ENCODE measurements around the gene PLPPR2. TPM values are rescaled to one million over a fixed set of nuclear protein-coding genes. Genes with fewer than 3 reads are reported as not detected.

Gene PLPPR2
- polyA plus RNA-seq, 1 donor: 17.8 TPM

DNA sequence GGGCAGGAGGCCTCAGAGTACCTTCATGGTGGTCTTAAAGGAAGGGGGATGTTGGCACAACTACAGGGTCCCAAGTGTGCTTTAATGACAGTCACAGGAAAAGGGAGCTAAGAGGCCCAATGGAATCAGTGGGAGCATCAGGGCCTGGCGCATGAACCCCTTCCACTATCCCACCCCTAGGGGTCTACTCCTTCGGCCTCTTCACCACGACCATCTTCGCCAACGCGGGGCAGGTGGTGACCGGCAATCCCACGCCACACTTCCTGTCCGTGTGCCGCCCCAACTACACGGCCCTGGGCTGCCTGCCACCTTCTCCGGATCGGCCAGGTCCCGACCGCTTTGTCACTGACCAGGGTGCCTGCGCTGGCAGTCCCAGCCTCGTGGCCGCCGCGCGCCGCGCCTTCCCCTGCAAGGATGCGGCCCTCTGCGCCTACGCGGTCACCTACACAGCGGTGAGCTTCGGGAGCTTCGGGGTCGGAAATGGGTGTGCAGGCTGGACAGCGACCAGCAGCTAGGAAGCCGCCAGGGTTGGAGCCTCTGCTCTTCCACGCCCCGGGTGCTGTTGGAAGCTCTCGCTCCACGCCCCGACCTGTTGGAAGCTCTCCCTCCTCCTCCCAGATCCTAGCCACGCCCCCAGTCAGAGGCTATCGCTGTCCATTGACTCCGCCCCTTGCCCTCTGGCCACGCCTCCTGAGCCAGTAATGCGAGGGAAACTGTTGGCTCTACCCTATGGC, 6.0 kb downstream of the PLPPR2 start:
- peaks cover 15% of the 10 kb centered on the region for H3K36me3 ChIP-seq (ENCODE audit: control insufficient read depth, insufficient read depth, low read length)
- H3K4me3 ChIP-seq (ENCODE audit: low read length): peak overlapping the region; percentile 33
- peaks cover 21% of the 10 kb centered on the region for H3K4me1 ChIP-seq (ENCODE audit: control insufficient read depth, insufficient read depth, low read length)
- peak overlapping the region; percentile 45 for H3K27ac ChIP-seq (ENCODE audit: low read length)
- no CpG with 5 or more reads among the region's 43 CpGs for WGBS (ENCODE audit: insufficient coverage, low lambda C conversion rate)
- DNase-seq: peak; percentile 81 to 88
- H3K27me3 ChIP-seq (ENCODE audit: control insufficient read depth, insufficient read depth, low read length): no peaks in the 10 kb centered on the region
- no peaks in the 10 kb centered on the region for H3K9me3 ChIP-seq (ENCODE audit: control insufficient read depth, low read depth, low read length)

DNA sequence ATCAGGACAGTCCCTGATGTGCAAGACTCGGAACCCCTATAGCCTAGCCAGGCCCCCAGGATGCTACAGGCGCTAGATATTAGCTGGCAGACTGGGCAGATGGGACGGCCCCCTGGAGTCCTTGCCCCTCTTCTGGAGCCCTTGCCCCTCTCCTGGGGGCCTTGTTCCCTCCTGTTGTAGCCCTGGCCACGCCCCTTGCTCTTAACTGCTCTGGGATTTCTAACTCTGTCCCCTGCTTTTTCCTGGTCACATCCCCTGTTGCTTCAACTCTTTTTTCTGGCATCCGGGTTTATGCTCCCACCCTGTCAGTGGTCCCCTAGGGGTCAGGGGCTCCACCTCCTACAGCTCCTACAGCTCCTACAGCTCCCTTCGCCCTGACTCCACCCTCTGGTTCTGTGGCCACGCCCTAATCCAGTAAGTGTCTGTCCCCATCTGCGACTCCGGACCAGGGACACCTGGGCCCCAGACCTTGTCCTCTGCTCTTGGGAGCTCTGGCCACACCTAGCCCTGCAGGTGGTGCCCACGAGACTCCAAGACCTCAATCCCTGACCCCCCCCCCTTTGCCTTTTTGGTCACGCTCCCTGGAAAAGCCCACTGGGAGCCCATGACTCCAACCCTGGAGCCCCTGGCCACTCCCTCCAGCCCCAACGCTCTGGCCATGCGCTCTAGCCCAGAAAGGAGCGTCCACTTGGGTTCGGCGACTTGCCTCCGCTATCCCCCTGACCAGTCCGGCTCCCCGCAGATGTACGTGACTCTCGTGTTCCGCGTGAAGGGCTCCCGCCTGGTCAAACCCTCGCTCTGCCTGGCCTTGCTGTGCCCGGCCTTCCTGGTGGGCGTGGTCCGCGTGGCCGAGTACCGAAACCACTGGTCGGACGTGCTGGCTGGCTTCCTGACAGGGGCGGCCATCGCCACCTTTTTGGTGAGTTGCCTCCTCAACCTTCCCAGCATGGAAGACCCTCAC, 6.8 kb downstream of the PLPPR2 start:
- no peaks in the 10 kb centered on the region for H3K9me3 ChIP-seq (ENCODE audit: control insufficient read depth, low read depth, low read length)

DNA sequence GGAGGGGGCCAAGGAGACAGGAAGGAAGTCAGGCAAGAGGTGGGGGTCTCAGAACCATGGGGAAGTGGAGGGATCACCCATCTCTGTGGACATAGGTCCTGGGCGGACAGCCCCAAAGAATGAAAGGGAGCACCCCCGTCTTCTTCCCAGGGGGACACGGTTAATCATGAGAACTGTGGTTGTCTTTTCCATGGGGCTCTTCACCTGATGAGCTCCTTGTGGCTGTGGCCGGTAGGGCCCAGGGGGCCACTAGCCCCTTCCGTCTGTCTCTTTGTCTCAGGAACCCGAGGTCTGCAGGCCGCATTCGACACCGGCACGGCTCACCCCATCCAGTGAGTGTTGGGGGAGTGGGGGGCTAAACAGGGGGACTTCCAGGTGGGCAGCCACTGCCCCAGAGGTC, 8.6 kb downstream of the PLPPR2 start:
- peaks cover 19% of the 10 kb centered on the region for H3K36me3 ChIP-seq (ENCODE audit: control insufficient read depth, insufficient read depth, low read length)

More for the DNA sequence above, 6.8 kb downstream of the PLPPR2 start:
- whole genome bisulfite sequencing (ENCODE audit: insufficient coverage, low lambda C conversion rate): no CpG with 5 or more reads among the region's 35 CpGs
- Histone ChIP-seq H3K27me3 (ENCODE audit: control insufficient read depth, insufficient read depth, low read length) (no peaks in the 10 kb centered on the region), H3K4me1 (ENCODE audit: control insufficient read depth, insufficient read depth, low read length) (peaks cover 21% of the 10 kb centered on the region), H3K36me3 (ENCODE audit: control insufficient read depth, insufficient read depth, low read length) (peaks cover 15% of the 10 kb centered on the region), H3K4me3 (ENCODE audit: low read length) (peak overlapping the region; percentile 33), H3K27ac (ENCODE audit: low read length) (peak overlapping the region; percentile 45)
- peak in 1 of 2 donors; percentile 81 for DNase-seq

DNA sequence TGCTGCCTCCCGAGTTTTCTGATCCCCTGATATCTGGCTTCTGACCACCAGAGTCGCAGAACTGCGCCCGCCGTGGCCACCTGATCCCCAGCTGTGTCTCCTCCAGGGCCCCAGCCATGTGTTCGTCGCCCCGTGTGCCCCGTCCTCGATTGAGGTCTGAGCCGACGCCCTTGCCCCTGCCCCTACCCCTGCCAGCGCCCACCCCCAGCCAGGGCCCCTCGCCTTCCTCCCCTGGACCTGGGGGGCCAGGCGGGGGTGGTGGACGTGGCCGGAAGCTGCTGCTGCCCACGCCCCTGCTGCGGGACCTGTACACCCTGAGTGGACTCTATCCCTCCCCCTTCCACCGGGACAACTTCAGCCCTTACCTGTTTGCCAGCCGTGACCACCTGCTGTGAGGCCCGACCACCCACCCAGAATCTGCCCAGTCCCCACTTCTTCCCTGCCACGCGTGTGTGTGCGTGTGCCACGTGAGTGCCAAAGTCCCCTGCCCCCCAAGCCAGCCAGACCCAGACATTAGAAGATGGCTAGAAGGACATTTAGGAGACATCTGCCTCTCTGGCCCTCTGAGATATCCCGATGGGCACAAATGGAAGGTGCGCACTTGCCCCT, 9.2 kb downstream of the PLPPR2 start:
- Histone ChIP-seq H3K9me3 (ENCODE audit: control insufficient read depth, low read depth, low read length) (no peaks in the 10 kb centered on the region), H3K36me3 (ENCODE audit: control insufficient read depth, insufficient read depth, low read length) (peaks cover 19% of the 10 kb centered on the region), H3K27me3 (ENCODE audit: control insufficient read depth, insufficient read depth, low read length) (no peaks in the 10 kb centered on the region), H3K4me1 (ENCODE audit: control insufficient read depth, insufficient read depth, low read length) (peaks cover 21% of the 10 kb centered on the region), H3K4me3 (ENCODE audit: low read length) (no peak overlapping the region), H3K27ac (ENCODE audit: low read length) (no peak overlapping the region)
- WGBS (ENCODE audit: insufficient coverage, low lambda C conversion rate): no CpG with 5 or more reads among the region's 28 CpGs
- DNase-seq: no peak

More for the DNA sequence above, 8.6 kb downstream of the PLPPR2 start:
- H3K9me3 ChIP-seq (ENCODE audit: control insufficient read depth, low read depth, low read length): no peaks in the 10 kb centered on the region
- H3K4me3 ChIP-seq (ENCODE audit: low read length): no peak overlapping the region
- H3K27ac ChIP-seq (ENCODE audit: low read length): no peak overlapping the region
- no peaks in the 10 kb centered on the region for H3K27me3 ChIP-seq (ENCODE audit: control insufficient read depth, insufficient read depth, low read length)
- peaks cover 21% of the 10 kb centered on the region for H3K4me1 ChIP-seq (ENCODE audit: control insufficient read depth, insufficient read depth, low read length)
- WGBS (ENCODE audit: insufficient coverage, low lambda C conversion rate): no CpG with 5 or more reads among the region's 10 CpGs
- no peak for DNase-seq

DNA sequence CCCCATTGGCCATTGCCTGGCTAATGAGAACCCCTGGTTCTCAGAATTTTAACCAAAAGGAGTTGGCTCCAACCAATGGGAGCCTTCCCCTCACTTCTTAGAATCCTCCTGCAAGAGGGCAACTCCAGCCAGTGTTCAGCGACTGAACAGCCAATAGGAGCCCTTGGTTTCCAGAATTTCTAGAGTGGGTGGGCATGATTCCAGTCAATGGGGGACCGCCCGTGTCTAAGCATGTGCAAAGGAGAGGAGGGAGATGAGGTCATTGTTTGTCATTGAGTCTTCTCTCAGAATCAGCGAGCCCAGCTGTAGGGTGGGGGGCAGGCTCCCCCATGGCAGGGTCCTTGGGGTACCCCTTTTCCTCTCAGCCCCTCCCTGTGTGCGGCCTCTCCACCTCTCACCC, 9.7 kb downstream of the PLPPR2 start:
- no peak for DNase-seq
- no peak overlapping the region for H3K4me3 ChIP-seq (ENCODE audit: low read length)
- no peak overlapping the region for H3K27ac ChIP-seq (ENCODE audit: low read length)
- peaks cover 21% of the 10 kb centered on the region for H3K4me1 ChIP-seq (ENCODE audit: control insufficient read depth, insufficient read depth, low read length)
- WGBS (ENCODE audit: insufficient coverage, low lambda C conversion rate): no CpG with 5 or more reads among the region's 5 CpGs
- no peaks in the 10 kb centered on the region for H3K27me3 ChIP-seq (ENCODE audit: control insufficient read depth, insufficient read depth, low read length)
- peaks cover 19% of the 10 kb centered on the region for H3K36me3 ChIP-seq (ENCODE audit: control insufficient read depth, insufficient read depth, low read length)
- no peaks in the 10 kb centered on the region for H3K9me3 ChIP-seq (ENCODE audit: control insufficient read depth, low read depth, low read length)

DNA sequence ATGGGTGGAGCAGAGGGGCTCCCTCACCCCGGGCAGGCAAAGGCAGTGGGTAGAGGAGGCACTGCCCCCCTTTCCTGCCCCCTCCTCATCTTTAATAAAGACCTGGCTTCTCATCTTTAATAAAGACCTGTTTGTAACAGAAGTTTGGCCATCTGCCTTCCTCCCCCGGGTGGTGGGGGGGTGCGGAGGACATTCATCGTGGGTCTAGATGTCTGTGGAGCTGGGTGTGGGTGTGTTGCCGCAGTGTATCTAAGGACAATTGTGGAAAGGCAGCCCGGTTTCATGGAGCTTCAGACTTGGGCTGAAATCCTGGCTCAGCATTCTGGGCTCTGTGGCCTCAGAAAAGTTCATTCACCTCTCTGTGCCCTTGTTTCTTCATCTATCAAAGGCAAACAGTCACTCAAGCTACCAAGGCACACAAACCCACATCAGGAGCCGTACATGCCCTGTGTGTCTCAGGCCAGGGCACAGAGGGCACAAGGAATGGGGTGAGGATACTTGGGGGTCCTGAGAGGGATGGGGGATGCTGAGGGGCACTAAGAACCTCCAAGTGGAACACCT, 10.4 kb downstream of the PLPPR2 start:
- H3K9me3 ChIP-seq (ENCODE audit: control insufficient read depth, low read depth, low read length): no peaks in the 10 kb centered on the region
- DNase-seq: no peak
- no peaks in the 10 kb centered on the region for H3K27me3 ChIP-seq (ENCODE audit: control insufficient read depth, insufficient read depth, low read length)
- peaks cover 20% of the 10 kb centered on the region for H3K4me1 ChIP-seq (ENCODE audit: control insufficient read depth, insufficient read depth, low read length)
- peaks cover 19% of the 10 kb centered on the region for H3K36me3 ChIP-seq (ENCODE audit: control insufficient read depth, insufficient read depth, low read length)
- no CpG with 5 or more reads among the region's 7 CpGs for WGBS (ENCODE audit: insufficient coverage, low lambda C conversion rate)
- H3K4me3 ChIP-seq (ENCODE audit: low read length): no peak overlapping the region
- no peak overlapping the region for H3K27ac ChIP-seq (ENCODE audit: low read length)

DNA sequence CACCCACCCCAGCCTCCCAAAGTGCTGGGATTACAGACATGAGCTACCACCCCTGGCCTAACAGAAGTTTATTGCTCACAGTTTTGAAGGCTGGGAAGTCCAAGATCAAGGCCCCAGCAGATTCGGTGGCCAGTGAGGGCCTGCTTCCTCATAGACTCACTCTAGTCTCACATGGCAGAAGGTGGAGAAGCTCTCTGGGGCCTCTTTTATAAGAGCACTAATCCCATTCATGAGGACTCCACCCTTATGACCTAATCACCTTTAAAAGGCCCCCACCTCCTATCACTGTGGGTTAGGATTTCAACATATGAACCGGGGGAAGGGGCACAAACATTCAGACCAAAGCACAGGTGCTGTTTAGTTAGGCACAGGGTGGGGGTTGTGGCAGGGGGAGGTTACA, 12.3 kb downstream of the PLPPR2 start:
- Histone ChIP-seq H3K36me3 (ENCODE audit: control insufficient read depth, insufficient read depth, low read length) (peaks cover 17% of the 10 kb centered on the region), H3K4me3 (ENCODE audit: low read length) (no peak overlapping the region), H3K27ac (ENCODE audit: low read length) (no peak overlapping the region), H3K4me1 (ENCODE audit: control insufficient read depth, insufficient read depth, low read length) (peaks cover 2% of the 10 kb centered on the region), H3K9me3 (ENCODE audit: control insufficient read depth, low read depth, low read length) (no peaks in the 10 kb centered on the region), H3K27me3 (ENCODE audit: control insufficient read depth, insufficient read depth, low read length) (no peaks in the 10 kb centered on the region)
- no peak for DNase-seq
- no CpG with 5 or more reads among the region's 2 CpGs for WGBS (ENCODE audit: insufficient coverage, low lambda C conversion rate)

DNA sequence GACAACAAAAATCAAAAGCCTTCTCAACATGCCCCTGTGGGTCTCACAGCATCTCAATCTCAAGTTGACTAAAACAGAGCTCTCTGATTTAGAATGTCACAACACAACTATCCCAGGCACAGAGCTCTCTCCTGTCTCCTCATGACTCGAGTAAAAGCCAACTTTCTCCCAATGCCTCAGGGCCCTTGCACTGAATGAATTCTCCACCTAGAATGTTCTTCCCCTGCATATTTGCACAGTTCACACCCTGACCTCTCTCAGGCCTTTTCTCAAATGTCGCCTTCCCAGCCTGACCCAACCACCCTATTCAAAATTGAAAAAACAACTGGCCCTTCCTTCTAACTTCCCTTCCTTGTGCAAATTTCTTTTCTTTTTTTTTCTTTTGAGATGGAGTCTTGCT, 15.5 kb downstream of the PLPPR2 start:
- Histone ChIP-seq H3K4me3 (ENCODE audit: low read length) (no peak overlapping the region), H3K27ac (ENCODE audit: low read length) (no peak overlapping the region), H3K36me3 (ENCODE audit: control insufficient read depth, insufficient read depth, low read length) (peaks cover 7% of the 10 kb centered on the region), H3K27me3 (ENCODE audit: control insufficient read depth, insufficient read depth, low read length) (no peaks in the 10 kb centered on the region), H3K9me3 (ENCODE audit: control insufficient read depth, low read depth, low read length) (no peaks in the 10 kb centered on the region), H3K4me1 (ENCODE audit: control insufficient read depth, insufficient read depth, low read length) (peaks cover 12% of the 10 kb centered on the region)
- DNase-seq: no peak
- WGBS (ENCODE audit: insufficient coverage, low lambda C conversion rate): 100% methylated on average over 1 of the region's 2 CpGs

DNA sequence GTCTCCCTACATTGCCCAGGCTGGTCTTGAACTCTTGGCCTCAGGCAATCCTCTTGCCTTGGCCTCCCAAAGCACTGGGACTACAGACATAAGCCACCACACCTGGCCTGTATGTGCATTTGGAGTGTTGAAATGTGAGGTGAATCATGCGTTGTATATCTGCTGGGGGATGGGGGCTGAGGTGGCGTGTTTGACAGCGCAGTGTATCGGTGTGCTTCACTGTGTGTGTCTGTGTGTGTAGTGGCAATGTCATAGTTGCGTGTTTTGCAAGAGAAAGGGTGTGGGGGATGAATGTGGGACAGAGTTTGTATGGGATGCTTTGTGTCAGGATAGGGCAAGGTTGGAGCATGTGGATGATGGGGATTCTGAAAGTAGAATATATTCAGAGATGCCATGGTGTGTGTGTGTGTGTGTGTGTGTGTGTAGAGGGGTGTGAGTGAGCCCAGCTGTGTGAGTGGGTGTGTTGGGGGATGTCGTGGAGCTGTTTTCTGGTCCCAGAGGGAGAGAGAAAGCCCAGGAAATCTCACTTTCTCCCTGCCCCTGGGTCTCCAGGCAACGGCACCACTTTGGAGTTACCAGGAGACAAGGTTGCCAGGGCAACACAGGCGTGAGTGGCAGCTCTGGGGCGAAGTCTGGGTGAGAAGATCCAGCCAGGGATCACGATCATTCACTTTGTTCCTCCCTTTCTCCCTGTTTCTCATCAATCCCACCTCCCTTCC, 18.1 kb downstream of the PLPPR2 start:
- no peaks in the 10 kb centered on the region for H3K27me3 ChIP-seq (ENCODE audit: control insufficient read depth, insufficient read depth, low read length)
- peaks cover 13% of the 10 kb centered on the region for H3K4me1 ChIP-seq (ENCODE audit: control insufficient read depth, insufficient read depth, low read length)
- no peaks in the 10 kb centered on the region for H3K9me3 ChIP-seq (ENCODE audit: control insufficient read depth, low read depth, low read length)
- peak overlapping the region; percentile 93 for H3K27ac ChIP-seq (ENCODE audit: low read length)
- H3K36me3 ChIP-seq (ENCODE audit: control insufficient read depth, insufficient read depth, low read length): peaks cover under 1% of the 10 kb centered on the region
- DNase-seq: peak in 1 of 2 donors; percentile 73
- no peak overlapping the region for H3K4me3 ChIP-seq (ENCODE audit: low read length)
- WGBS (ENCODE audit: insufficient coverage, low lambda C conversion rate): 60% methylated on average over 1 of the region's 10 CpGs

Measured in large intestine (tissue), 3 donors.